GM18511 (cell line): ENCODE measurements around the gene ORC1.

Source experiments
- ATAC-seq: cut with Tn5 transposase; IDR thresholded peaks from one replicate; pipeline ENCODE4 v1.9.1; 2021; ENCODE audit warnings: mild to moderate bottlenecking, moderate library complexity; ENCODE audit not compliant: unreplicated experiment

Gene ORC1

GRCh38 chr1:52404116-52404974 is at the start of gene ORC1, which contains the start of gene PRPF38A:
ORC1 (minus strand) TSS chr1:52404423; CDS start chr1:52402223, 2,200 bp downstream.
PRPF38A (plus strand) TSS chr1:52404602; CDS start chr1:52404750, 148 bp downstream.
- peak; percentile 91 for ATAC-seq

GRCh38 chr1:52444463-52444862 is 40.2 kb upstream of the ORC1 start:
- no peak for ATAC-seq

GRCh38 chr1:52439976-52440375 is 35.8 kb upstream of the ORC1 start:
- ATAC-seq, result no peak

GRCh38 chr1:52436817-52437216 is 32.6 kb upstream of the ORC1 start:
- ATAC-seq, result no peak

GRCh38 chr1:52435650-52436049 is 31.4 kb upstream of the ORC1 start:
- ATAC-seq, result no peak

GRCh38 chr1:52435211-52435610 is 31.0 kb upstream of the ORC1 start:
- ATAC-seq, result no peak

GRCh38 chr1:52432807-52433206 is 28.6 kb upstream of the ORC1 start:
- ATAC-seq, result no peak

- no peak for ATAC-seq
Observed at GRCh38 chr1:52427152-52427551, 22.9 kb upstream of the ORC1 start.

- no peak for ATAC-seq
Observed at GRCh38 chr1:52426371-52426770, 22.1 kb upstream of the ORC1 start.

GRCh38 chr1:52424813-52425212 is 20.6 kb upstream of the ORC1 start:
- ATAC-seq, result no peak

- ATAC-seq, result no peak
Observed at GRCh38 chr1:52424231-52424636, 20.0 kb upstream of the ORC1 start.

GRCh38 chr1:52423771-52424170 is 19.5 kb upstream of the ORC1 start:
- ATAC-seq, result no peak

- no peak for ATAC-seq
Observed at GRCh38 chr1:52423055-52423454, 18.8 kb upstream of the ORC1 start.

- ATAC-seq, result no peak
Observed at GRCh38 chr1:52420713-52421112, 16.5 kb upstream of the ORC1 start.

- no peak for ATAC-seq
Observed at GRCh38 chr1:52416811-52417210, 12.6 kb upstream of the ORC1 start.

- ATAC-seq, result no peak
Observed at GRCh38 chr1:52414942-52415341, 10.7 kb upstream of the ORC1 start.

GRCh38 chr1:52413410-52413989 is 9.3 kb upstream of the ORC1 start:
- ATAC-seq, result no peak

- ATAC-seq, result no peak
Observed at GRCh38 chr1:52404975-52405338, 734 bp upstream of the ORC1 start.

- ATAC-seq, result peak; percentile 41
Observed at GRCh38 chr1:52403566-52404115, 582 bp downstream of the ORC1 start.

- no peak for ATAC-seq
Observed at GRCh38 chr1:52402860-52403240, 1.4 kb downstream of the ORC1 start.

- no peak for ATAC-seq
Observed at GRCh38 chr1:52400131-52400530, 4.1 kb downstream of the ORC1 start.

- ATAC-seq, result no peak
Observed at GRCh38 chr1:52399629-52400028, 4.6 kb downstream of the ORC1 start.
